ENCODE measurements around the gene METTL4.

Gene METTL4, protein sequence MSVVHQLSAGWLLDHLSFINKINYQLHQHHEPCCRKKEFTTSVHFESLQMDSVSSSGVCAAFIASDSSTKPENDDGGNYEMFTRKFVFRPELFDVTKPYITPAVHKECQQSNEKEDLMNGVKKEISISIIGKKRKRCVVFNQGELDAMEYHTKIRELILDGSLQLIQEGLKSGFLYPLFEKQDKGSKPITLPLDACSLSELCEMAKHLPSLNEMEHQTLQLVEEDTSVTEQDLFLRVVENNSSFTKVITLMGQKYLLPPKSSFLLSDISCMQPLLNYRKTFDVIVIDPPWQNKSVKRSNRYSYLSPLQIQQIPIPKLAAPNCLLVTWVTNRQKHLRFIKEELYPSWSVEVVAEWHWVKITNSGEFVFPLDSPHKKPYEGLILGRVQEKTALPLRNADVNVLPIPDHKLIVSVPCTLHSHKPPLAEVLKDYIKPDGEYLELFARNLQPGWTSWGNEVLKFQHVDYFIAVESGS

GRCh38 chr18:2571200-2572170, at the start of gene METTL4, which contains the start of gene NDC80:
Gene METTL4, minus strand, starts transcription at chr18:2571505. Its CDS starts 4,289 bp downstream, at chr18:2567216.
Gene NDC80, plus strand, starts transcription at chr18:2571557. Its CDS starts 1,429 bp downstream, at chr18:2572986.
- peak; percentile 69 to 97 (median 80) for DNase-seq
- intact Hi-C loops (cut with DNase I) = loop anchor here (1.0 kb wide), 1 partner anchor 84 kb away; the partner anchor contains the start of gene SMCHD1

- intact Hi-C loops (cut with DNase I) = no loop called here
These were observed 46.7 kb upstream of the METTL4 start for GRCh38 chr18:2618009-2618408.

GRCh38 chr18:2617401-2617998, 46.2 kb upstream of the METTL4 start:
- DNase-seq = no peak
- intact Hi-C loops (cut with DNase I) = no loop called here

More at GRCh38 chr18:2618009-2618408, 46.7 kb upstream of the METTL4 start:
- DNase-seq = no peak

GRCh38 chr18:2612996-2613395, 41.7 kb upstream of the METTL4 start:
- DNase-seq = no peak
- intact Hi-C loops (cut with DNase I) = no loop called here

DNA sequence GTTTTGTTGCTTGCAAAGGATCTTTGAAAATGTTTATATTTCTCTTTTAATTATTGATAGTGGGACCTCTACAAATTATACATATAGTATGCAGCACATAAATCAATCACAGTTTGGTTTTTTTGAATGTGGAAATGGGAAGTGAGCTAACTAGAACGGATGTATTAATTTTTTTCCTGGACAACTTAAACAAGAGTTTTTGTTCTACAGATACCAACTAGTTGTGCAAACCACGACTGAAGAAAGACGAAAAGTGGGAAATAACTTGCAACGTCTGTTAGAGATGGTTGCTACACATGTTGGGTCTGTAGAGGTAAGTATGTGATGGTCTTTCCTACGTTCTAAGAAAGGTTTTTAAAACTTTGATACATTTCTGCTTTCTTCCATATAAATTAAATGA, 39.2 kb upstream of the METTL4 start:
- intact Hi-C loops (cut with DNase I) = no loop called here
- no peak for DNase-seq

DNA sequence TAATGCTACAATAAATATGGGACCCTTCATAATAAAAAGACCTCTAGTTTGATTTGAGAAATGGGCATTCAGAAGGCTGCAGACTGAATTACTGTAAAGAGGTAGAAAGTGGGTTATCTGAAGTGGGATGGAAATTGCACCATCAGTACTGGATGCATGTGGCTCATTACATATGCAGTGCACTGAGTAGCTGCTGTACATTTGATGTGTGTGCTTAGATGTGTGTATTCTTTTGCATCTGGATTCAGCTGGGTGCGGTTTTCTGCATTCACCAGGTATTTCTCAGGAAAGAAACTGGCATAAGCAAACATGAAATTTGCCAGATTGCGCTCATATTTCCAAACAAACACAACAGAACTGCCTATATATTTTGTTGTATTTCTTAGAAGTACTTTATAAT, 38.3 kb upstream of the METTL4 start:
- intact Hi-C loops (cut with DNase I) = no loop called here
- DNase-seq = no peak

DNA sequence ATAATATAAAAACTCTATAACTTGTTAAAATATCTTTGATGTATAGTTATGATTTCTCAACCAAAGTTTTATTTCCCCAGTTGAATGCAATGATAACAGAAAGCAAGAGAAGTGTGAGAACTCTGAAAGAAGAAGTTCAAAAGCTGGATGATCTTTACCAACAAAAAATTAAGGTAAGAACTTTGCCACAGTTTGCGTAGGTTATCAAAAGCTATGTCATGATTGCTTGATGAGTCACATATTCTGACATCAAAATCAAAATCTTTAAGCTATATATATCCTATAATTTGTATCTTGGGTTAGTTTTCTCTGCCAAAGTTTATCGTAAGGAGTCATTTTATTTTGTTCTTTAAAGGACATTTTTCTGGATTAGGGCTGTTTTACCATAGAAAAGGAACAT, 35.0 kb upstream of the METTL4 start:
- intact Hi-C loops (cut with DNase I) = no loop called here
- DNase-seq = no peak

DNA sequence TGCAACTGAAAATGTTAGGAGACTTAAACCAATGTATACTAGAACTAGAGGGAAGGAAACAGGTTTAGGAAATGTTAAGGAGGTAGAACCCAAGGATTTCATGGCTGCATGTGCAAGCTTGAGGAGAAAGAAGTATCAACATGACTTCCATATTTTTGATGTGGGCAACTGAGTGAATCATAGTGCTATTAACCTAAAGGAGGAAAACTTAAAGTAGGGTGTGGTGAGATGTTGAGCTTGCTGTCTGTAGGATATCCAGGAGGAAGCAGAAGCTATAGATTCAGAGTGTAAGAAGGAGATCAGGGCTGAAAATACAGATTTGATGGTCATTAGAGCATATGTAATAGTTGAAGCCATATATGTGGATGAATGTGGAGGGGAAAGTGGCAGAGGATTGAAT, 31.5 kb upstream of the METTL4 start:
- intact Hi-C loops (cut with DNase I) = no loop called here
- no peak for DNase-seq

- intact Hi-C loops (cut with DNase I) = no loop called here
- DNase-seq = no peak
These were observed 26.3 kb upstream of the METTL4 start for GRCh38 chr18:2597639-2598038.

- intact Hi-C loops (cut with DNase I) = no loop called here
- DNase-seq = no peak
These were observed 19.0 kb upstream of the METTL4 start for GRCh38 chr18:2590303-2590702.

- no peak for DNase-seq
- intact Hi-C loops (cut with DNase I) = no loop called here
These were observed 18.2 kb upstream of the METTL4 start for GRCh38 chr18:2589345-2590068.

DNA sequence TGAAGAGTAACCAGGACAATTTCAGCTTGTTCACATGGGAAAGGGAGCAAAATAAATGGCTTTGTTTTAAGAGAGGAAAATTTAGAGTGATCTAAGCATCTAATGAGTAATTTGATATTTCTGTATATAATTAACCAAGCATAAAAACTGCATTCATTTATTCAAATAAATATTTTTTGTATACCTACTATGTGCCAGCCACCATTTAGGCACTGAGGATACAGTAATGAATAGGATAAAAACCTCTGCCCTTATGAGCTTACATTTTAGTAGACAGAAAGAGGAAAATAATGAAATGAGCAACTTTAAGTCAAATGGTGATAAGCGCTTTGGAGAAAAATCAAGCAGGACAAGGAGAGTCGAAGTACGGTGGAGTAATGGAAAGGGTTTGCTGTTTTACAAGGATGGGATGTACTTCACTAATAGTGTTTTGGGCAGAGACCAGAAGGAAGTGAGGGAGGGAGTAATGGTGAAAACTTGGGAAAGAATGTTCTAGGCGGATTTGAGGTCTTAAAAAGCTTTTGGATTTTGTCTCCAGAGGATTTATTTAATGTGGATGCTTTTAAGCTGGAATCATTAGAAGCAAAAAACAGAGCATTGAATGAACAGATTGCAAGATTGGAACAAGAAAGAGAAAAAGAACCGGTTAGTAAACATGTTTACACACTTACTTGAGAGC, 17.5 kb upstream of the METTL4 start:
- no peak for DNase-seq
- intact Hi-C loops (cut with DNase I) = no loop called here

DNA sequence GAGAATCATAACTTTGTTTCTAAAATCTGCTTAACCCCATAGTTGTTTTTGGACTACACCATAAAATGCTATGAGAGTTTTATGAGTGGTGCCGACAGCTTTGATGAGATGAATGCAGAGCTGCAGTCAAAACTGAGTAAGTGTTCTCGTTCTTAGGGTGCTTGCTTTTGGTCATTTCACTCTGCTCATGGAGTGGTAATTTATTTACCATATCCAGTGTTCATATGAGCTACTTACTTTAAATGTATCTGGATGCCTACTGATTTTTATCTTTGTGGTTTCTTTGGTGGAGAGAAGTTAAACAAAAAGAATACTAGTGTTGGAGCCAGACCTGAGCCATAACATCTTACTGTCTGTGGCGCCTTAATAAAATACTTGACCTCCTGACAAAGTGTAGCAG, 16.5 kb upstream of the METTL4 start:
- no peak for DNase-seq
- intact Hi-C loops (cut with DNase I) = no loop called here

DNA sequence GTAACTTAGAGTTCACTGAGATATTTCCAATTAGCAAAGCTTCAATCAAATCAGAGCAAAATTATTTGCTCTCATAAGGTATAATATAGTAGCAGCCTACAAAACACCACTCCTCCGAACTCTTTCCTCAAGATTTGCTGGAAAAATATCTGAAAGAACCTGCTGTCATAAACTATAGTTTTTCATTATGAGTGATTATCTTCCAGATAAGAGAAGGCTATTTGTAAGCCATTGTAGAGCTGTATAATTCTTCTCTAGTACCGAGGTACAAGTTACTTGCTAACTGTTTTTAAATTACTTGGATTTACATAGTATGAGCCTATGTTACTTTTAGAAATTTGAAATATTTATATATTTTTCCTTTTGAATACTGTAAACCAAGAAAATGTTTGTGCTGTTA, 2.1 kb upstream of the METTL4 start:
- DNase-seq = no peak

DNA sequence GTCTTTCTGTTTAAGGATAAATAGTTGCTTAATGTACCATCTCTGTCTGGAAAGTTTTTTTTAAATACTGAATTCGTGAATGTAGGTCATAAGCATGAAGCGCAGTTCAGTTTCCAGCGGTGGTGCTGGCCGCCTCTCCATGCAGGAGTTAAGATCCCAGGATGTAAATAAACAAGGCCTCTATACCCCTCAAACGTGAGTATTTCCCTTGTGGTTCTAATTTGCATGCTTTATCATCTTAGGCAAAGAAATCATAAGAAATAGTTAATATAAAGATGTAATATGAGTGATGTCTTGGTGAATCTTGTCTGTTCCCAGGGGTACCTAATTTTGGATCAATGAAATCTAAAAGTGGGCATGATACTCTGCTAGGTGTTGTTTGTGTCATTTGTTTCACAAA, 1.6 kb upstream of the METTL4 start:
- DNase-seq = no peak
- intact Hi-C loops (cut with DNase I) = no loop called here

More for the DNA sequence above, 2.1 kb upstream of the METTL4 start:
- intact Hi-C loops (cut with DNase I) = no loop called here

- DNase-seq = no peak
- intact Hi-C loops (cut with DNase I) = no loop called here
These were observed 865 bp upstream of the METTL4 start for GRCh38 chr18:2572171-2572569.

DNA sequence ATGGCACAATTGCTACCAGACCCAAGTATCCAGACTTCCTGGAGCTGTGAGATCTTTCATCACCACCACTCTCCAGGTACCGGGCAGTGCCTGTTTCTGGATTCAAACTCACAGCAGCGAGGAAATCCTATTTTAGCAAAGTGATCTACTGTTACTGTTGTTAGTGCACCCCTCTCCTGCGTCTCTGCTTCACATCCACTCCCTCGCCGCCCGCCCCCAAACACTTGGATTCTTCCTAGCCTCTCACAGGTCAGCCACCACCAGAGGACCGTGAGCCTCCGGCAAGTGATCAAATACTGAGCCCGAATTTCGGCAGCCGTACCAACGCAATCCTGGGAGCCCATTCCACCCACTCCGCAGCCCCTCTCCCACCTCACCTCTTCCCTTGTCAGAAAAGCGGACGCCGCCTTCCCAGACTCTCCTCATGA, 519 bp downstream of the METTL4 start:
- peak; percentile 54 to 96 (median 76) for DNase-seq
- intact Hi-C loops (cut with DNase I) = loop anchor here (1.0 kb wide), 1 partner anchor 85 kb away; the partner anchor contains the start of gene SMCHD1

GRCh38 chr18:2569338-2570207, 1.7 kb downstream of the METTL4 start:
- no peak for DNase-seq
- intact Hi-C loops (cut with DNase I) = no loop called here

All from posterior cingulate gyrus (tissue), 11 donors.